GM23248 (cell line): ENCODE measurements around the gene SLC39A2. TPM values are rescaled to one million over a fixed set of nuclear protein-coding genes. Genes with fewer than 3 reads are reported as not detected.

ENCODE experiments used
- DNase-seq: peaks from one replicate; pipeline ENCODE4 v3.0.0-alpha.2; 2015
- H2AFZ ChIP-seq: fragments of 200-600 bp; sonication (generic); 2 replicates; pipeline ENCODE4 v1.6.1; 2016; ENCODE audit warnings: antibody characterized with exemption
- H3F3A ChIP-seq: fragments of 200-600 bp; sonication (generic); 2 replicates; pipeline ENCODE4 v1.6.1; 2016; ENCODE audit warnings: mild to moderate bottlenecking, antibody characterized with exemption, mixed run types; ENCODE audit not compliant: insufficient read depth
- H3K27ac ChIP-seq: fragments of 200-600 bp; sonication (generic); 2 replicates; pipeline ENCODE4 v1.5.1; 2016; ENCODE audit warnings: mild to moderate bottlenecking
- H3K27me3 ChIP-seq: fragments of 200-600 bp; sonication (generic); replicated peaks from 2 replicates; pipeline ENCODE4 v1.6.1; 2016; ENCODE audit warnings: mild to moderate bottlenecking; ENCODE audit not compliant: insufficient read depth
- H3K36me3 ChIP-seq: fragments of 200-600 bp; sonication (generic); 2 replicates; pipeline ENCODE4 v1.6.1; 2016; ENCODE audit warnings: low read depth, mild to moderate bottlenecking
- H3K4me1 ChIP-seq: fragments of 200-600 bp; sonication (generic); 2 replicates; pipeline ENCODE4 v1.6.1; 2016; ENCODE audit warnings: mild to moderate bottlenecking; ENCODE audit not compliant: insufficient read depth
- H3K4me2 ChIP-seq: fragments of 200-600 bp; sonication (generic); one replicate; pipeline ENCODE4 v1.6.1; 2016; ENCODE audit warnings: mild to moderate bottlenecking; ENCODE audit not compliant: unreplicated experiment
- H3K4me3 ChIP-seq: fragments of 200-600 bp; sonication (generic); 2 replicates; pipeline ENCODE4 v1.5.1; 2016; ENCODE audit warnings: mild to moderate bottlenecking
- H3K79me2 ChIP-seq: fragments of 200-600 bp; sonication (generic); 2 replicates; pipeline ENCODE4 v1.6.1; 2016; ENCODE audit warnings: mild to moderate bottlenecking; ENCODE audit not compliant: insufficient read depth
- H3K9ac ChIP-seq: fragments of 200-600 bp; sonication (generic); 2 replicates; pipeline ENCODE4 v1.6.1; 2016; ENCODE audit warnings: mild to moderate bottlenecking
- H3K9me2 ChIP-seq: fragments of 200-600 bp; sonication (generic); 2 replicates; pipeline ENCODE4 v1.6.1; 2016; ENCODE audit warnings: mixed run types, mild to moderate bottlenecking, moderate library complexity; ENCODE audit not compliant: insufficient read depth
- H3K9me3 ChIP-seq: fragments of 200-600 bp; sonication (generic); one replicate; pipeline ENCODE4 v1.6.1; 2017; ENCODE audit warnings: low read depth
- H4K20me1 ChIP-seq: fragments of 200-600 bp; sonication (generic); 2 replicates; pipeline ENCODE4 v1.6.0; 2016; ENCODE audit not compliant: insufficient read depth
- EZH2 ChIP-seq: fragments of 200-600 bp; sonication (generic); IDR thresholded peaks from 2 replicates; pipeline ENCODE4 v1.6.1; 2018; ENCODE audit warnings: antibody characterized with exemption, mild to moderate bottlenecking; ENCODE audit not compliant: insufficient read depth, poor library complexity, severe bottlenecking
- EZH2phosphoT487 ChIP-seq: fragments of 200-600 bp; sonication (generic); IDR thresholded peaks from 2 replicates; pipeline ENCODE4 v1.6.1; 2018; ENCODE audit warnings: antibody characterized with exemption, moderate library complexity, mild to moderate bottlenecking, low read depth; ENCODE audit not compliant: insufficient read depth
- WGBS, 2 experiments: methylation state at CpG; one replicate each; pipeline ENCODE4 v1.1.6; 2015 to 2017; ENCODE audit warnings: low lambda C conversion rate in 2 of 2, low coverage in 1 of 2; ENCODE audit errors: missing lambda C conversion rate in 2 of 2; 5-methylcytosine and 5-hydroxymethylcytosine counted together
- in situ Hi-C: fragments of 300-500 bp; cut with MboI; formaldehyde crosslinking; loops from 2 replicates; pipeline ENCODE4 v1.15.0; 2020
- polyA plus RNA-seq: library from polyadenylated mRNA; unstranded; fragments of >200 nt; fragmentation: Nextera tagmentation; extraction: Ambion mirVana; gene quantifications from 2 replicates; pipeline ENCODE4 v1.2.1, GENCODE V29; 2016
- total RNA-seq: library from RNA; depleted of rRNA; stranded (reverse); fragments of >200 nt; shearing (Covaris generic); gene quantifications from 2 replicates; pipeline ENCODE4 v1.2.3, GENCODE V29; 2014

The SLC39A2 gene
- total and polyA plus RNA-seq, 2 experiments from 2014 or later = 0.24 TPM; not detected in 1

DNA sequence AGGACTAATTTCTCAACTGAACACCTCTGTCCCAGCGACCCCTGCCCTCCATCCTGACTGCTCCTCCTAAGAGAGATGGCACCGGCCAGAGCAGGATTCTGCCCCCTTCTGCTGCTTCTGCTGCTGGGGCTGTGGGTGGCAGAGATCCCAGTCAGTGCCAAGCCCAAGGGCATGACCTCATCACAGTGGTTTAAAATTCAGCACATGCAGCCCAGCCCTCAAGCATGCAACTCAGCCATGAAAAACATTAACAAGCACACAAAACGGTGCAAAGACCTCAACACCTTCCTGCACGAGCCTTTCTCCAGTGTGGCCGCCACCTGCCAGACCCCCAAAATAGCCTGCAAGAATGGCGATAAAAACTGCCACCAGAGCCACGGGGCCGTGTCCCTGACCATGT is 43.8 kb downstream of the SLC39A2 start:
- H3K36me3 ChIP-seq = no peaks in the 10 kb centered on the region
- H3K4me1 ChIP-seq = peaks cover 22% of the 10 kb centered on the region
- H3F3A ChIP-seq = peaks cover 9% of the 10 kb centered on the region
- DNase-seq = no peak
- WGBS, 2 experiments = 75 to 82% methylated on average over 8 of the region's 8 CpGs
- H3K4me2 ChIP-seq = no peak overlapping the region
- TF ChIP-seq EZH2phosphoT487 (no peak), EZH2 (no peak)
- no peaks in the 10 kb centered on the region for H3K27me3 ChIP-seq
- H3K9me2 ChIP-seq = no peaks in the 10 kb centered on the region
- no peaks in the 10 kb centered on the region for H3K79me2 ChIP-seq
- H4K20me1 ChIP-seq = no peaks in the 10 kb centered on the region
- H3K9ac ChIP-seq = no peak overlapping the region
- H3K4me3 ChIP-seq = no peak overlapping the region
- in situ Hi-C loops = no loop called here
- no peak overlapping the region for H3K27ac ChIP-seq
- H2AFZ ChIP-seq = no peak overlapping the region
- no peaks in the 10 kb centered on the region for H3K9me3 ChIP-seq

DNA sequence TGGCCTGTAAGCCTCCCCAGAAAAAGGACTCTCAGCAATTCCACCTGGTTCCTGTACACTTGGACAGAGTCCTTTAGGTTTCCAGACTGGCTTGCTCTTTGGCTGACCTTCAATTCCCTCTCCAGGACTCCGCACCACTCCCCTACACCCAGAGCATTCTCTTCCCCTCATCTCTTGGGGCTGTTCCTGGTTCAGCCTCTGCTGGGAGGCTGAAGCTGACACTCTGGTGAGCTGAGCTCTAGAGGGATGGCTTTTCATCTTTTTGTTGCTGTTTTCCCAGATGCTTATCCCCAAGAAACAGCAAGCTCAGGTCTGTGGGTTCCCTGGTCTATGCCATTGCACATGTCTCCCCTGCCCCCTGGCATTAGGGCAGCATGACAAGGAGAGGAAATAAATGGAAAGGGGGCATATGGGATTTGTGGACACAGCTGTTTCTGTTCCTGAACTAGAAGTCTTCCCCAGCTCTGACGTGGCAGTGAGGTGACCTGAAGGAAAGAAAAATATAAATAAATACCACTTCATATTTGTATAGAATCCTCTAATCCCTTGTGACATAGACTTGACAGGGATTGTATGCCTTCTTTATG is 44.4 kb downstream of the SLC39A2 start:
- no peaks in the 10 kb centered on the region for H3K9me2 ChIP-seq
- no peak overlapping the region for H3K4me2 ChIP-seq
- H3K36me3 ChIP-seq = no peaks in the 10 kb centered on the region
- no peak overlapping the region for H3K4me3 ChIP-seq
- no peak for DNase-seq
- H3K9me3 ChIP-seq = no peaks in the 10 kb centered on the region
- H3K9ac ChIP-seq = no peak overlapping the region
- 70 to 75% methylated on average over 2 of the region's 2 CpGs for WGBS, 2 experiments
- no peak overlapping the region for H3K27ac ChIP-seq
- H3K27me3 ChIP-seq = no peaks in the 10 kb centered on the region
- no peak for TF ChIP-seq EZH2phosphoT487
- no peak for TF ChIP-seq EZH2
- H3K4me1 ChIP-seq = peaks cover 27% of the 10 kb centered on the region
- H3F3A ChIP-seq = peaks cover 14% of the 10 kb centered on the region
- in situ Hi-C loops = no loop called here
- no peaks in the 10 kb centered on the region for H3K79me2 ChIP-seq
- no peaks in the 10 kb centered on the region for H4K20me1 ChIP-seq
- no peak overlapping the region for H2AFZ ChIP-seq

DNA sequence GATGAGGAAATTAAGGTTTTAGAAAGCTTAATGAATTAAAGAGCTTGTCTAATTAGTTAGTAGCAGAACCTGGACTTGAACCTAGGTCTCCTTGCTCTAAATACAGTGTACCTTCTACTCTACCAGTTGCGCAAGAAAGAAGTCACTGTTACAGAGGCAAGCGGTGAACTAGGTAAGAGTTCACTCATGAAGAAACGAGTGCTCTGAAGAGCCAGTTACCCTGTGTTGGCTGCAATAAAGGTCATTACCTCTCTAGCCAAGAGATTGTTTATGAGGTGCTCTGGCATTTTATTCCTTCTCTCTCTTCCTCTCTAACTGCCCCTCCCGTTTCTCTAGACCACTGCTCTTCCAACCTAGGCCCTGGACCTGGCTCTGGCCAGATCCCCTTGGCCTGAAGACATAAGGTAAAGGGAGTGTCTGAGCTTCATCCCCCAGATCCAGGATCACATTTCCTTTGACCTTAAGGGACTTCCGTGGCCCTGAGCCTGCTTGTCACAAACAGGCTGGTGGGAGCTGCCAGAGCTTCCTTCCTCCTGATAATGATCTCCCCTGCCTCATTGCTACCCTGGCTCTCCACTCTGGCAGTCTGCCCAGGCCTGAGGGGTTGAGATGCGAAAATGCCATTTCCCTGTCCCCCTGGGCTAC is 45.0 kb downstream of the SLC39A2 start:
- 65 to 66% methylated on average over 6 of the region's 6 CpGs for WGBS, 2 experiments
- Histone ChIP-seq H3K9me3 (no peaks in the 10 kb centered on the region), H3K9ac (no peak overlapping the region), H4K20me1 (no peaks in the 10 kb centered on the region), H3K27me3 (no peaks in the 10 kb centered on the region), H3K27ac (no peak overlapping the region), H3K79me2 (no peaks in the 10 kb centered on the region), H3F3A (peaks cover 20% of the 10 kb centered on the region), H3K36me3 (no peaks in the 10 kb centered on the region), H2AFZ (no peak overlapping the region), H3K4me1 (peaks cover 28% of the 10 kb centered on the region), H3K4me3 (no peak overlapping the region), H3K4me2 (no peak overlapping the region), H3K9me2 (no peaks in the 10 kb centered on the region)
- in situ Hi-C loops = no loop called here
- DNase-seq = no peak
- no peak for TF ChIP-seq EZH2
- TF ChIP-seq EZH2phosphoT487 = no peak

DNA sequence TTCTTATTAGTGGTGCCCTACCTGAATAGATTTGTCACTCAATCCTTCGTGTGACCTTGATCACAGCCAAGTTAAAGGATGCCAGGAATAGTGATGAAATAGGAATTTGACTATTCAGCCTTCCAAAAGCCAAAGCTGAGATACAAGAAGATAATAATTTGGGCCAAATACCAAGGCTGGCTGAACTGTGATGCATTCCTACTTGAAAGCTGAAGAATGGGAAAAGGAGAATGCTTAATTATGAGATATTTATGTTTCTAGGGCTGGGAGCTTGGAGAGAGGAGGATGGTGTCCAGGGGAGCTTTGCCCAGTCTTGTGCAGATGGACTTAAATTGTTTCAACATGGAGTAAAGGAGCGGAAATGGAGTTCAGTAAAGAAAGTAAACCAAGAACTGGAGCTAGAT is 48.3 kb downstream of the SLC39A2 start:
- H2AFZ ChIP-seq = peak overlapping the region; percentile 43; the same call in 1 of the 2 replicates
- in situ Hi-C loops = no loop called here
- peaks cover 33% of the 10 kb centered on the region for H3F3A ChIP-seq
- no peak overlapping the region for H3K9ac ChIP-seq
- peak; percentile 63 for DNase-seq
- H3K4me1 ChIP-seq = peaks cover 33% of the 10 kb centered on the region
- H3K9me3 ChIP-seq = no peaks in the 10 kb centered on the region
- H3K4me2 ChIP-seq = peak overlapping the region; percentile 19
- no peaks in the 10 kb centered on the region for H4K20me1 ChIP-seq
- H3K27ac ChIP-seq = peak overlapping the region; percentile 54
- H3K36me3 ChIP-seq = no peaks in the 10 kb centered on the region
- no peaks in the 10 kb centered on the region for H3K9me2 ChIP-seq
- no peak overlapping the region for H3K4me3 ChIP-seq
- TF ChIP-seq EZH2phosphoT487 (no peak), EZH2 (no peak)
- H3K27me3 ChIP-seq = no peaks in the 10 kb centered on the region
- WGBS, 2 experiments = 31 to 35% methylated on average over 2 of the region's 2 CpGs
- H3K79me2 ChIP-seq = no peaks in the 10 kb centered on the region
